GM12878 (cell line): ENCODE measurements around the gene GSTCD. TPM values are rescaled to one million over a fixed set of nuclear protein-coding genes. Genes with fewer than 3 reads are reported as not detected.

Source experiments
- ATAC-seq: fragments of 200-7000 bp; cut with Tn5 transposase; 3 replicates; pipeline ENCODE4 v1.9.1; 2020; ENCODE audit warnings: mild to moderate bottlenecking, moderate library complexity
- BruUV-seq: library from RNA; stranded (reverse); fragments of 400-500 nt; replicated peaks from 2 replicates; lab custom pipeline; 2021; lab: Mats Ljungman, UMichigan
- CTCF ChIA-PET: fragments of 300-600 bp; sonication (Branson Sonifier 250); formaldehyde crosslinking; extraction: SDS; loops from one replicate; lab custom pipeline; 2021; ENCODE audit warnings: inconsistent platforms; lab: Yijun Ruan, JAX
- POLR2A ChIA-PET: fragments of 350-600 bp; formaldehyde crosslinking; extraction: SDS; loops from one replicate; lab custom pipeline; 2021; ENCODE audit warnings: inconsistent platforms; lab: Charles Lee
- RAD21 ChIA-PET: fragments of 300-600 bp; sonication (Branson Sonifier 250); formaldehyde crosslinking; loops from one replicate; lab custom pipeline; 2023; ENCODE audit warnings: antibody characterized with exemption; ENCODE audit not compliant: unreplicated experiment; lab: Charles Lee
- SMC1A ChIA-PET: fragments of 300-600 bp; sonication (Branson Sonifier 250); formaldehyde crosslinking; loops from one replicate; lab custom pipeline; 2023; ENCODE audit not compliant: unreplicated experiment, uncharacterized antibody; lab: Charles Lee
- DNase-seq: peaks from one replicate; pipeline ENCODE4 v3.0.0-alpha.2; 2011; ENCODE audit warnings: low read depth, low spot score
- FAIRE-seq: peaks from 3 replicates; lab custom pipeline; 2011; peaks lifted over from hg19 to GRCh38; lab: Jason Lieb, UNC
- H2AFZ ChIP-seq: 2 replicates; pipeline ENCODE4 v1.6.0; 2011; ENCODE audit warnings: low read depth, low read length, control low read depth; ENCODE audit not compliant: control insufficient read depth
- H3K27ac ChIP-seq: 2 replicates; pipeline ENCODE4 v1.5.1; 2011; ENCODE audit warnings: control low read depth; ENCODE audit not compliant: control insufficient read depth, insufficient read depth
- H3K27me3 ChIP-seq, 2 experiments: replicated peaks in 1 of 2; 2 replicates each; pipeline versions ENCODE4 v1.6.0 to v1.6.1; 2011; ENCODE audit warnings: low read length in 1 of 2; ENCODE audit not compliant: control insufficient read depth in 2 of 2, insufficient read depth in 2 of 2
- H3K36me3 ChIP-seq, 2 experiments: 2 replicates each; pipeline ENCODE4 v1.5.1; 2011; ENCODE audit warnings: low read length in 1 of 2; ENCODE audit not compliant: control insufficient read depth in 2 of 2, insufficient read depth in 2 of 2
- H3K4me1 ChIP-seq: 2 replicates; pipeline ENCODE4 v1.6.1; 2011; ENCODE audit warnings: mild to moderate bottlenecking, low read length, moderate library complexity, mixed read lengths; ENCODE audit not compliant: control insufficient read depth, insufficient read depth
- H3K4me2 ChIP-seq: 2 replicates; pipeline ENCODE4 v1.6.0; 2011; ENCODE audit warnings: control low read depth; ENCODE audit not compliant: control insufficient read depth, insufficient read depth
- H3K4me3 ChIP-seq: fragments of 200-600 bp; sonication (generic); 2 replicates; pipeline ENCODE4 v1.5.1; 2016
- H3K79me2 ChIP-seq: 2 replicates; pipeline ENCODE4 v1.6.0; 2011; ENCODE audit warnings: low read length; ENCODE audit not compliant: control insufficient read depth, insufficient read depth
- H3K9ac ChIP-seq: 2 replicates; pipeline ENCODE4 v1.8.0; 2011; ENCODE audit warnings: low read length, control low read depth, mixed read lengths; ENCODE audit not compliant: control insufficient read depth, insufficient read depth
- H3K9me3 ChIP-seq: replicated peaks from 3 replicates; pipeline ENCODE4 v1.5.1; 2011; ENCODE audit warnings: mild to moderate bottlenecking, low read length; ENCODE audit not compliant: control insufficient read depth, insufficient read depth
- H4K20me1 ChIP-seq: 2 replicates; pipeline ENCODE4 v1.6.0; 2011; ENCODE audit not compliant: control insufficient read depth, insufficient read depth
- BHLHE40 ChIP-seq, 2 experiments: fragments of 450-650 bp in 1 of 2; IDR thresholded peaks; 2 replicates each; pipeline ENCODE4 v1.6.1; 2011 to 2017; ENCODE audit warnings: low read depth in 2 of 2, borderline replicate concordance in 1 of 2, improper control_type of control experiment in 1 of 2, low read length in 1 of 2, mild to moderate bottlenecking in 1 of 2
- CHD2 ChIP-seq: IDR thresholded peaks from 2 replicates; pipeline ENCODE4 v1.6.1; 2011; ENCODE audit warnings: low read depth, low read length, improper control_type of control experiment, borderline replicate concordance
- LARP7 ChIP-seq: fragments of 450-650 bp; IDR thresholded peaks from 2 replicates; pipeline ENCODE4 v1.6.1; 2017; ENCODE audit warnings: mild to moderate bottlenecking
- SP1 ChIP-seq: IDR thresholded peaks from one replicate; pipeline ENCODE4 v1.6.1; 2011; ENCODE audit warnings: low read depth, low read length
- STAT3 ChIP-seq: IDR thresholded peaks from 2 replicates; pipeline ENCODE4 v1.6.1; 2011; ENCODE audit warnings: low read depth, low read length, improper control_type of control experiment
- TBL1XR1 ChIP-seq: IDR thresholded peaks from 2 replicates; pipeline ENCODE4 v1.6.1; 2012; ENCODE audit warnings: low read depth, low read length, improper control_type of control experiment
- ZNF622 ChIP-seq: fragments of 450-650 bp; IDR thresholded peaks from 2 replicates; pipeline ENCODE4 v1.6.1; 2017; ENCODE audit warnings: mild to moderate bottlenecking, inconsistent platforms
- WGBS: methylation state at CpG from one replicate; pipeline ENCODE4 v1.1.6; 2016; ENCODE audit warnings: low lambda C conversion rate; ENCODE audit not compliant: insufficient replicate concordance, insufficient coverage; ENCODE audit errors: missing lambda C conversion rate; 5-methylcytosine and 5-hydroxymethylcytosine counted together
- in situ Hi-C: fragments of 300-500 bp; cut with MboI; formaldehyde crosslinking; loops from 9 replicates; pipeline ENCODE4 v1.14.3; 2018; ENCODE audit warnings: mixed read lengths
- intact Hi-C: fragments of 100-400 bp; cut with micrococcal nuclease; formaldehyde crosslinking; loops from one replicate; pipeline ENCODE4 v1.14.2; 2022; ENCODE audit not compliant: unreplicated experiment
- polyA plus RNA-seq, 11 experiments: library from polyadenylated mRNA; depleted of rRNA in 4 of 11; unstranded in 6 of 11; stranded (reverse) in 5 of 11; fragments of >200 nt; fragmentation: Nextera tagmentation in 4 of 11; fragmentation: Illumina TruSeq in 1 of 11; extraction: Ambion mirVana in 4 of 11; extraction: Trizol in 1 of 11; gene quantifications; 1 replicate in 1 of 11; 2 replicates in 10 of 11; pipeline versions ENCODE4 v1.2.1 to v1.2.3, GENCODE V29; 2011 to 2016; ENCODE audit warnings: inconsistent platforms in 2 of 11, missing spikeins in 2 of 11, low read depth in 1 of 11
- total RNA-seq, 4 experiments: library from RNA; depleted of rRNA in 3 of 4; stranded (reverse); fragments of >200 nt in 3 of 4; fragmentation: Illumina TruSeq in 1 of 4; extraction: Trizol in 1 of 4; gene quantifications; 2 replicates each; pipeline versions ENCODE4 v1.2.1 to v1.2.3, GENCODE V29; 2013 to 2021
- TF ChIP-seq, protein P1 (sequence below), 3 experiments: IDR thresholded peaks in 2 of 3; conservative IDR thresholded peaks in 1 of 3; 2 replicates each; pipeline ENCODE4 v1.5.1; 2011; ENCODE audit warnings: low read depth in 3 of 3, low read length in 3 of 3, mild to moderate bottlenecking in 3 of 3, control low read depth in 2 of 3, moderate library complexity in 2 of 3, inconsistent platforms in 1 of 3, mixed read lengths in 1 of 3; ENCODE audit not compliant: control insufficient read depth in 2 of 3, insufficient read depth in 1 of 3; ENCODE audit errors: extremely low read depth in 1 of 3
- TF ChIP-seq, protein P2 (sequence below): fragments of 450-650 bp; formaldehyde crosslinking; IDR thresholded peaks from 2 replicates; pipeline ENCODE4 v1.4.0; 2020; ENCODE audit warnings: mild to moderate bottlenecking, moderate library complexity

Gene GSTCD
- total and polyA plus RNA-seq, 10 of the 15 experiments (the other 5 are each of a cell fraction or from before 2014, with no cell fraction given) = 4.3 to 28.4 (median 14.1) TPM

DNA sequence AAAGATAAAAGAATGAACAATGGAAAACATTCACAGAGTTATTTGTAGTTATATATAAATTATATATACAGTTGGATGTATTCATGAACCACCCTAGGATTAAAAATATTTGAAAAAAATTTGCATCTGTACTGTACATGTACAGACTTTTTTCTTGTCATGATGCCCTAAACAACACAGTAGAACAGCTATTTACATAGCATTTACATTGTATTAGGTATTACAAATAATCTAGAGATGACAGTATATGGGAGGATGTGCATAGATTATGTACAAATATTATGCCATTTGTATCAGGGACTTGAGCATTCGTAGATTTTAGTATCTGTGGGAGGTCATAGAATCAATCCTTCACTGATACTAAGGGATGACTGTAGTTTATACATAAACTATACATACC is 44.8 kb downstream of the GSTCD start:
- no peaks in the 10 kb centered on the region for H3K27me3 ChIP-seq
- RAD21 ChIA-PET = no interaction called here
- intact Hi-C loops = no loop called here
- H3K4me3 ChIP-seq = no peak overlapping the region
- no peaks in the 10 kb centered on the region for H4K20me1 ChIP-seq
- WGBS = 100% methylated on average over 1 of the region's 1 CpG
- TF ChIP-seq LARP7 (no peak), STAT3 (no peak), ZNF622 (no peak), SP1 (no peak), BHLHE40 (IDR thresholded peaks at IDR 0.05; ENCODE audit: borderline replicate concordance in 1 of 2, low read depth in 2 of 2, low read length in 1 of 2) (no peak), TBL1XR1 (no peak), CHD2 (no peak)
- TF ChIP-seq, protein P1, sequence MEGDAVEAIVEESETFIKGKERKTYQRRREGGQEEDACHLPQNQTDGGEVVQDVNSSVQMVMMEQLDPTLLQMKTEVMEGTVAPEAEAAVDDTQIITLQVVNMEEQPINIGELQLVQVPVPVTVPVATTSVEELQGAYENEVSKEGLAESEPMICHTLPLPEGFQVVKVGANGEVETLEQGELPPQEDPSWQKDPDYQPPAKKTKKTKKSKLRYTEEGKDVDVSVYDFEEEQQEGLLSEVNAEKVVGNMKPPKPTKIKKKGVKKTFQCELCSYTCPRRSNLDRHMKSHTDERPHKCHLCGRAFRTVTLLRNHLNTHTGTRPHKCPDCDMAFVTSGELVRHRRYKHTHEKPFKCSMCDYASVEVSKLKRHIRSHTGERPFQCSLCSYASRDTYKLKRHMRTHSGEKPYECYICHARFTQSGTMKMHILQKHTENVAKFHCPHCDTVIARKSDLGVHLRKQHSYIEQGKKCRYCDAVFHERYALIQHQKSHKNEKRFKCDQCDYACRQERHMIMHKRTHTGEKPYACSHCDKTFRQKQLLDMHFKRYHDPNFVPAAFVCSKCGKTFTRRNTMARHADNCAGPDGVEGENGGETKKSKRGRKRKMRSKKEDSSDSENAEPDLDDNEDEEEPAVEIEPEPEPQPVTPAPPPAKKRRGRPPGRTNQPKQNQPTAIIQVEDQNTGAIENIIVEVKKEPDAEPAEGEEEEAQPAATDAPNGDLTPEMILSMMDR (IDR thresholded peaks at IDR 0.05 in 2 of 3, conservative IDR thresholded peaks at IDR 0.05 in 1 of 3; ENCODE audit: control insufficient read depth in 2 of 3, extremely low read depth in 1 of 3, insufficient read depth in 1 of 3, low read depth in 3 of 3, low read length in 3 of 3) = no peak
- TF ChIP-seq, protein P2, sequence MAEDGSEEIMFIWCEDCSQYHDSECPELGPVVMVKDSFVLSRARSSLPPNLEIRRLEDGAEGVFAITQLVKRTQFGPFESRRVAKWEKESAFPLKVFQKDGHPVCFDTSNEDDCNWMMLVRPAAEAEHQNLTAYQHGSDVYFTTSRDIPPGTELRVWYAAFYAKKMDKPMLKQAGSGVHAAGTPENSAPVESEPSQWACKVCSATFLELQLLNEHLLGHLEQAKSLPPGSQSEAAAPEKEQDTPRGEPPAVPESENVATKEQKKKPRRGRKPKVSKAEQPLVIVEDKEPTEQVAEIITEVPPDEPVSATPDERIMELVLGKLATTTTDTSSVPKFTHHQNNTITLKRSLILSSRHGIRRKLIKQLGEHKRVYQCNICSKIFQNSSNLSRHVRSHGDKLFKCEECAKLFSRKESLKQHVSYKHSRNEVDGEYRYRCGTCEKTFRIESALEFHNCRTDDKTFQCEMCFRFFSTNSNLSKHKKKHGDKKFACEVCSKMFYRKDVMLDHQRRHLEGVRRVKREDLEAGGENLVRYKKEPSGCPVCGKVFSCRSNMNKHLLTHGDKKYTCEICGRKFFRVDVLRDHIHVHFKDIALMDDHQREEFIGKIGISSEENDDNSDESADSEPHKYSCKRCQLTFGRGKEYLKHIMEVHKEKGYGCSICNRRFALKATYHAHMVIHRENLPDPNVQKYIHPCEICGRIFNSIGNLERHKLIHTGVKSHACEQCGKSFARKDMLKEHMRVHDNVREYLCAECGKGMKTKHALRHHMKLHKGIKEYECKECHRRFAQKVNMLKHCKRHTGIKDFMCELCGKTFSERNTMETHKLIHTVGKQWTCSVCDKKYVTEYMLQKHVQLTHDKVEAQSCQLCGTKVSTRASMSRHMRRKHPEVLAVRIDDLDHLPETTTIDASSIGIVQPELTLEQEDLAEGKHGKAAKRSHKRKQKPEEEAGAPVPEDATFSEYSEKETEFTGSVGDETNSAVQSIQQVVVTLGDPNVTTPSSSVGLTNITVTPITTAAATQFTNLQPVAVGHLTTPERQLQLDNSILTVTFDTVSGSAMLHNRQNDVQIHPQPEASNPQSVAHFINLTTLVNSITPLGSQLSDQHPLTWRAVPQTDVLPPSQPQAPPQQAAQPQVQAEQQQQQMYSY (CRISPR knock-in tag) = no peak
- TF ChIP-seq, all 136 proteins: peak for 0
- ChIA-PET SMC1A (interaction anchor here (1.2 to 1.4 kb wide), 2 partner anchors 15 to 40 kb away, joined by 3 read pairs; no protein-coding TSS in a partner anchor), POLR2A (no interaction called here), CTCF (interaction anchor here (0.7 to 0.8 kb wide), 2 partner anchors 244 to 731 kb away, joined by 4 read pairs; no protein-coding TSS in a partner anchor)
- DNase-seq (no peak), FAIRE-seq (no peak), ATAC-seq (no peak)
- H3K9ac ChIP-seq = no peak overlapping the region
- in situ Hi-C loops = no loop called here
- no peaks in the 10 kb centered on the region for H3K9me3 ChIP-seq
- no peaks in the 10 kb centered on the region for H3K79me2 ChIP-seq
- no peaks in the 10 kb centered on the region for H3K4me1 ChIP-seq
- H3K4me2 ChIP-seq = no peak overlapping the region
- no peak overlapping the region for H3K27ac ChIP-seq
- no peaks in the 10 kb centered on the region for H3K36me3 ChIP-seq
- BruUV-seq = no TSS peak
- H2AFZ ChIP-seq = no peak overlapping the region
